GM12865 (cell line): Measurements from ENCODE around the gene S100A7A.

Experiments
- DNase-seq: peaks from one replicate; pipeline ENCODE4 v3.0.0; 2010; ENCODE audit warnings: low read depth
- H3K4me3 ChIP-seq: 2 replicates; pipeline ENCODE4 v1.5.1; 2011; ENCODE audit warnings: mild to moderate bottlenecking, low read depth, low read length, control low read depth
- CTCF ChIP-seq: IDR thresholded peaks from 2 replicates; pipeline ENCODE4 v1.5.1; 2011; ENCODE audit warnings: low read length, control low read depth, low read depth, inconsistent platforms; ENCODE audit not compliant: insufficient read depth; ENCODE audit errors: missing control alignments

Gene S100A7A

GRCh38 chr1:153431427-153431826 lies 15.1 kb downstream of the S100A7A start:
- DNase-seq = no peak
- no peak overlapping the region for H3K4me3 ChIP-seq

GRCh38 chr1:153431928-153432327 lies 15.6 kb downstream of the S100A7A start:
- DNase-seq = no peak
- TF ChIP-seq CTCF = no peak
- H3K4me3 ChIP-seq = no peak overlapping the region

More at GRCh38 chr1:153431427-153431826, 15.1 kb downstream of the S100A7A start:
- no peak for TF ChIP-seq CTCF

- DNase-seq = no peak
- no peak overlapping the region for H3K4me3 ChIP-seq
- no peak for TF ChIP-seq CTCF
Measured at GRCh38 chr1:153432874-153433681, 16.8 kb downstream of the S100A7A start.

- H3K4me3 ChIP-seq = no peak overlapping the region
- TF ChIP-seq CTCF = no peak
- DNase-seq = no peak
Measured at GRCh38 chr1:153434746-153435455, 18.6 kb downstream of the S100A7A start.

- no peak for DNase-seq
- no peak overlapping the region for H3K4me3 ChIP-seq
- TF ChIP-seq CTCF = no peak
Measured at GRCh38 chr1:153437236-153437635, 20.9 kb downstream of the S100A7A start.

- no peak overlapping the region for H3K4me3 ChIP-seq
- no peak for TF ChIP-seq CTCF
- no peak for DNase-seq
Measured at GRCh38 chr1:153438599-153438998, 22.3 kb downstream of the S100A7A start.
